Measurements from ENCODE around the gene GRM7. TPM values are rescaled to one million over a fixed set of nuclear protein-coding genes. Genes with fewer than 3 reads are reported as not detected.

GRM7 gene
- polyA plus RNA-seq, 1 donor = 3.3 TPM

- DNase-seq = no peak
These were observed 540.5 kb downstream of the GRM7 start for GRCh38 chr3:7401418-7401817.

- no peak for DNase-seq
These were observed 546.2 kb downstream of the GRM7 start for GRCh38 chr3:7407107-7407506.

GRCh38 chr3:7410782-7411181 lies 549.9 kb downstream of the GRM7 start:
- no peak for DNase-seq

- no peak for DNase-seq
These were observed 560.1 kb downstream of the GRM7 start for GRCh38 chr3:7421065-7421464.

- no peak for DNase-seq
These were observed 562.1 kb downstream of the GRM7 start for GRCh38 chr3:7423036-7423435.

- no peak for DNase-seq
These were observed 563.1 kb downstream of the GRM7 start for GRCh38 chr3:7423995-7424394.

GRCh38 chr3:7428206-7428718 lies 567.3 kb downstream of the GRM7 start:
- DNase-seq = no peak

- no peak for DNase-seq
These were observed 571.7 kb downstream of the GRM7 start for GRCh38 chr3:7432610-7433009.

GRCh38 chr3:7433073-7433472 lies 572.2 kb downstream of the GRM7 start:
- DNase-seq = no peak

GRCh38 chr3:7436542-7436941 lies 575.6 kb downstream of the GRM7 start:
- no peak for DNase-seq

- DNase-seq = no peak
These were observed 576.3 kb downstream of the GRM7 start for GRCh38 chr3:7437231-7437630.

GRCh38 chr3:7439101-7439680 lies 578.3 kb downstream of the GRM7 start:
- no peak for DNase-seq

- no peak for DNase-seq
These were observed 584.0 kb downstream of the GRM7 start for GRCh38 chr3:7444886-7445285.

GRCh38 chr3:7445331-7445730 lies 584.4 kb downstream of the GRM7 start:
- DNase-seq = no peak

- DNase-seq = no peak
These were observed 586.4 kb downstream of the GRM7 start for GRCh38 chr3:7447197-7447769.

GRCh38 chr3:7456386-7456785 lies 595.5 kb downstream of the GRM7 start:
- no peak for DNase-seq

- no peak for DNase-seq
These were observed 600.4 kb downstream of the GRM7 start for GRCh38 chr3:7461202-7461825.

- no peak for DNase-seq
These were observed 609.0 kb downstream of the GRM7 start for GRCh38 chr3:7469866-7470265.

GRCh38 chr3:7484636-7485035 lies 623.7 kb downstream of the GRM7 start:
- DNase-seq = no peak

- DNase-seq = no peak
These were observed 626.8 kb downstream of the GRM7 start for GRCh38 chr3:7487763-7488162.

GRCh38 chr3:7489417-7489816 lies 628.5 kb downstream of the GRM7 start:
- no peak for DNase-seq

- no peak for DNase-seq
These were observed 637.8 kb downstream of the GRM7 start for GRCh38 chr3:7498715-7499114.

- no peak for DNase-seq
These were observed 642.5 kb downstream of the GRM7 start for GRCh38 chr3:7503431-7503830.

All from left kidney (tissue), 2 donors.